ENCODE data around the gene CYP4X1. TPM values are rescaled to one million over a fixed set of nuclear protein-coding genes. Genes with fewer than 3 reads are reported as not detected.

CYP4X1 gene
- total and polyA plus RNA-seq, 2 of the 8 experiments (the other 6 are each of a cell fraction or from before 2014, with no cell fraction given), result 1.3 to 3.5 TPM

DNA sequence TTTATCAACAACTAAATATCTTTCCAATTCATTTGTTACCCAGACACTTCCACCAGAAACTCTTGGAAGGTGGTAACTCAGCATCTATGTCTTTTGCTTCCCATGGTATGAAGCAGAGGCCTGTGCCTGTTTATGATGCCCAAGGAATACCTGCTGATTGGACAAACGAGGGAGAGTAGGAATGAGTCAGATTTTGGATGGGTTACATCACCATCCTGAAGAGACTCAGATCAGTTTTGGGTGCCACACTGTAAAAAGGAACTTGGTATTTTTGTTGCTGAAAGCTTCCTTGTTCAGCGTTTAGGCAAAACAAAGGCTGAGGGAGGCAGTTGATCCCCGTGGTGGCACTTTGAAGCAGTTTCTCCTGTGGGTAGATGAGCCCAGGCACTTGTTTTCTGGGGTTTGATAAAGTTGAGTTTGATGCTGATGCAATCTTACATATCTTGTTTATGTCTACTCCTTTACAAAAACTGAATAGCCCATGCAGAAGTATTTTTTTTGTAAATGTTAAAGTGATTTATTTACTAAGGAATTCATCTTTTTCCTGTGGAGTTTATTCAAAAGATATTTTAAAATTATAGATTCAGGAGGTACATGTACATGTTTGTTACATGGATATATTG is 26.7 kb upstream of the CYP4X1 start (continued):
- TF ChIP-seq, protein P1, sequence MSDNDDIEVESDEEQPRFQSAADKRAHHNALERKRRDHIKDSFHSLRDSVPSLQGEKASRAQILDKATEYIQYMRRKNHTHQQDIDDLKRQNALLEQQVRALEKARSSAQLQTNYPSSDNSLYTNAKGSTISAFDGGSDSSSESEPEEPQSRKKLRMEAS (IDR thresholded peaks at IDR 0.05), result no peak
- no peak for TF ChIP-seq JUN (IDR thresholded peaks at IDR 0.05; ENCODE audit: low read depth, low read length)
- no peak for TF ChIP-seq EGR1 (IDR thresholded peaks at IDR 0.05; ENCODE audit: borderline replicate concordance, low read depth, low read length)
- no peak for TF ChIP-seq CEBPB (IDR thresholded peaks at IDR 0.05; ENCODE audit: low read depth, low read length)
- TF ChIP-seq TAF7 (optimal IDR thresholded peaks at IDR 0.05; ENCODE audit: borderline replicate concordance, low read depth, low read length), result no peak
- TF ChIP-seq, protein P2, sequence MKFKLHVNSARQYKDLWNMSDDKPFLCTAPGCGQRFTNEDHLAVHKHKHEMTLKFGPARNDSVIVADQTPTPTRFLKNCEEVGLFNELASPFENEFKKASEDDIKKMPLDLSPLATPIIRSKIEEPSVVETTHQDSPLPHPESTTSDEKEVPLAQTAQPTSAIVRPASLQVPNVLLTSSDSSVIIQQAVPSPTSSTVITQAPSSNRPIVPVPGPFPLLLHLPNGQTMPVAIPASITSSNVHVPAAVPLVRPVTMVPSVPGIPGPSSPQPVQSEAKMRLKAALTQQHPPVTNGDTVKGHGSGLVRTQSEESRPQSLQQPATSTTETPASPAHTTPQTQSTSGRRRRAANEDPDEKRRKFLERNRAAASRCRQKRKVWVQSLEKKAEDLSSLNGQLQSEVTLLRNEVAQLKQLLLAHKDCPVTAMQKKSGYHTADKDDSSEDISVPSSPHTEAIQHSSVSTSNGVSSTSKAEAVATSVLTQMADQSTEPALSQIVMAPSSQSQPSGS (IDR thresholded peaks at IDR 0.05; ENCODE audit: low read length), result no peak
- TF ChIP-seq ZNF274 (IDR thresholded peaks at IDR 0.05; ENCODE audit: borderline replicate concordance, extremely low read depth, low read length), result no peak
- no peak for TF ChIP-seq KDM1A (IDR thresholded peaks at IDR 0.05; ENCODE audit: borderline replicate concordance, low read length)
- no peak for TF ChIP-seq YY1 (IDR thresholded peaks at IDR 0.05; ENCODE audit: low read depth, low read length)
